Mesenchymal stem cell (in vitro differentiated cells and primary cell): ENCODE measurements around the gene MNDA.

Experiments used
- DNase-seq: peaks from one replicate; pipeline ENCODE4 v3.0.0-alpha.2; 2013
- H2AFZ ChIP-seq: one replicate; pipeline ENCODE4 v1.6.1; 2013; ENCODE audit warnings: low read depth, mild to moderate bottlenecking, control low read depth, inconsistent platforms, low read length, moderate library complexity
- H2AK5ac ChIP-seq: 2 replicates; pipeline ENCODE4 v1.6.1; 2013; ENCODE audit warnings: low read length, moderate library complexity, mild to moderate bottlenecking, inconsistent platforms; ENCODE audit not compliant: severe bottlenecking
- H2BK120ac ChIP-seq: one replicate; pipeline ENCODE4 v1.6.1; 2013; ENCODE audit warnings: low read depth, mild to moderate bottlenecking, inconsistent platforms, low read length, moderate library complexity
- H2BK12ac ChIP-seq, 2 experiments: one replicate each; pipeline ENCODE4 v1.6.1; 2013; ENCODE audit warnings: inconsistent platforms in 2 of 2, low read length in 2 of 2, mild to moderate bottlenecking in 2 of 2, moderate library complexity in 2 of 2, control low read depth in 1 of 2
- H2BK15ac ChIP-seq: one replicate; pipeline ENCODE4 v1.6.1; 2013; ENCODE audit warnings: mild to moderate bottlenecking, low read depth, inconsistent platforms; ENCODE audit not compliant: poor library complexity, severe bottlenecking
- H2BK5ac ChIP-seq: 2 replicates; pipeline ENCODE4 v1.6.1; 2013; ENCODE audit warnings: low read depth, mild to moderate bottlenecking, low read length, control low read depth, inconsistent platforms; ENCODE audit not compliant: poor library complexity, severe bottlenecking
- H3K14ac ChIP-seq, 2 experiments: one replicate each; pipeline ENCODE4 v1.6.1; 2013; ENCODE audit warnings: inconsistent platforms in 2 of 2, low read length in 2 of 2, control low read depth in 1 of 2, mild to moderate bottlenecking in 1 of 2, moderate library complexity in 1 of 2
- H3K18ac ChIP-seq, 2 experiments: one replicate each; pipeline ENCODE4 v1.6.1; 2013; ENCODE audit warnings: inconsistent platforms in 2 of 2, low read length in 2 of 2, control low read depth in 1 of 2, low read depth in 1 of 2, mild to moderate bottlenecking in 1 of 2
- H3K23ac ChIP-seq, 2 experiments: one replicate each; pipeline ENCODE4 v1.6.1; 2013; ENCODE audit warnings: inconsistent platforms in 2 of 2, low read length in 2 of 2, mild to moderate bottlenecking in 2 of 2, moderate library complexity in 2 of 2, control low read depth in 1 of 2
- H3K27ac ChIP-seq: 2 replicates; pipeline ENCODE4 v1.5.1; 2013; ENCODE audit warnings: mild to moderate bottlenecking, moderate library complexity, low read length, control low read depth, inconsistent platforms; ENCODE audit not compliant: poor library complexity, severe bottlenecking
- H3K27me3 ChIP-seq, 2 experiments: 2 replicates each; pipeline versions ENCODE4 v1.6.1 to v1.7.0; 2013; ENCODE audit warnings: low read length in 2 of 2, mild to moderate bottlenecking in 2 of 2, moderate library complexity in 2 of 2, control low read depth in 1 of 2, inconsistent platforms in 1 of 2; ENCODE audit not compliant: control insufficient read depth in 1 of 2, insufficient read depth in 1 of 2
- H3K36me3 ChIP-seq, 2 experiments: 2 replicates each; pipeline versions ENCODE4 v1.6.1 to v1.7.0; 2013; ENCODE audit warnings: low read length in 2 of 2, control low read depth in 1 of 2, inconsistent platforms in 1 of 2, low read depth in 1 of 2, mild to moderate bottlenecking in 1 of 2; ENCODE audit not compliant: insufficient read depth in 2 of 2, control insufficient read depth in 1 of 2
- H3K4ac ChIP-seq, 2 experiments: one replicate each; pipeline ENCODE4 v1.6.1; 2013; ENCODE audit warnings: inconsistent platforms in 2 of 2, low read length in 2 of 2, mild to moderate bottlenecking in 2 of 2, moderate library complexity in 2 of 2, control low read depth in 1 of 2, low read depth in 1 of 2
- H3K4me1 ChIP-seq: 2 replicates; pipeline ENCODE4 v1.6.1; 2013; ENCODE audit warnings: low read depth, low read length, control low read depth; ENCODE audit not compliant: control insufficient read depth, insufficient read depth
- H3K4me2 ChIP-seq: 2 replicates; pipeline ENCODE4 v1.6.1; 2013; ENCODE audit warnings: low read length, mild to moderate bottlenecking, inconsistent platforms; ENCODE audit not compliant: poor library complexity, severe bottlenecking
- H3K4me3 ChIP-seq, 2 experiments: 2 replicates each; pipeline versions ENCODE4 v1.5.1 to v1.7.0; 2013; ENCODE audit warnings: low read length in 2 of 2, mild to moderate bottlenecking in 2 of 2, control low read depth in 1 of 2, low read depth in 1 of 2; ENCODE audit not compliant: insufficient read depth in 1 of 2
- H3K79me1 ChIP-seq: replicated peaks from 2 replicates; pipeline ENCODE4 v1.6.1; 2013; ENCODE audit warnings: mild to moderate bottlenecking, control low read depth, low read length, inconsistent platforms; ENCODE audit not compliant: poor library complexity, severe bottlenecking
- H3K9ac ChIP-seq: 2 replicates; pipeline ENCODE4 v1.7.0; 2013; ENCODE audit warnings: mild to moderate bottlenecking, low read length, moderate library complexity
- H3K9me3 ChIP-seq: 2 replicates; pipeline ENCODE4 v1.7.0; 2013; ENCODE audit warnings: mild to moderate bottlenecking, low read length; ENCODE audit not compliant: control insufficient read depth
- H4K8ac ChIP-seq: one replicate; pipeline ENCODE4 v1.6.1; 2013; ENCODE audit warnings: inconsistent platforms, mild to moderate bottlenecking, low read length, moderate library complexity
- H4K91ac ChIP-seq: one replicate; pipeline ENCODE4 v1.6.1; 2013; ENCODE audit warnings: mild to moderate bottlenecking, low read length, inconsistent platforms
- WGBS: methylation state at CpG from one replicate; pipeline ENCODE4 v1.1.7; 2013; ENCODE audit warnings: mixed read lengths; 5-methylcytosine and 5-hydroxymethylcytosine counted together

The MNDA gene

DNA sequence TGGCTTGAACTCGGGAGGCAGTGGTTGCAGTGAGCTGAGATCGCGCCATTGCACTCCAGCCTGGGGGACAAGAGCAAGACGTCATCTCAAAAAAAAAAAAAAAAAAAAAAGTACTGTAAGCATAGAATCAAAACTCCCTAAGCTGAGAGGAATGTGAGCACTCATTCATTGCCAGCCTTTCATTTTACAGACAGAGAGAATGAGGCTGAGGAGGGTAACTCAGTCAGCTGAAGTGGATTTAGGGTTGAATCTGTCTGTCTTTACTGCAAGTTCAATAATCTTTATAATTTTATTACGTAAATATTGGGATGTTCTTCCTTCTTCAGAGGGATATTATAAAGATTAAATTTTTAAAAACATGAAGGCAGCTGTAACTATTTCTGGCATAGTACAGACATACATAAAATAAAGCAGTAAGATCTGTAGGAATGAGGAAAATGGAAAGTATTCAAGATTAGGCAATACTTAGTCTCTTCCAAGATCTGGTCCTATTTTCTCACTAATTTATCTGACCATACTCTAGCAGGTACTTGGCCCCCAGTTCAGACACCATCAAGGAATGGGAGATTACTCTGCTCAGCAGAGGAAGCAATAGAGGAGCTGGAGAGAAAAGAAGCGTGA is 24.1 kb upstream of the MNDA start:
- no peak overlapping the region for H3K4me3 ChIP-seq
- no peak overlapping the region for H3K4me2 ChIP-seq

DNA sequence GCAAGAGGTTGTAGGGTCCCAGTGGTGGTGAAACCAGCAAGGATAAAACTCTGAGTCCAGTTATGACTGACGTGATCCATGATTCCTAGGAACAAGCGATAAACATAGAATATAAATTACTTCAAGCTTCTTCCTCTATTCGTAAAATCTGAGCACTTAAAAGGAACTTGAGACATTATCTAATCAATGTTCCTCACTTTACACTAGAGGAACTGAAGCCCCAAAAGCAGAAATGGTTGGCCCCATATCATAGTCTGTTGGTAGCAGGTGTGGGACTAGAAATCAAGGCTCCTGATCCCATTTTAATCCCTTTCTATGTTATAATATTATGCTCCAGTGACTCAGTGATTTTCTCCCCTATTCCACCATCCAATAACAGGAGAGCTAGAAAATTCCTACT is 21.9 kb upstream of the MNDA start:
- no peak overlapping the region for H3K4me3 ChIP-seq
- no peak overlapping the region for H3K14ac ChIP-seq
- H2BK15ac ChIP-seq: no peak overlapping the region
- H3K9ac ChIP-seq: no peak overlapping the region
- H3K4me1 ChIP-seq: no peaks in the 10 kb centered on the region
- no peak overlapping the region for H3K4ac ChIP-seq
- H3K9me3 ChIP-seq: no peaks in the 10 kb centered on the region
- WGBS: 86% methylated on average over 3 of the region's 3 CpGs
- no peak overlapping the region for H2AFZ ChIP-seq
- H4K91ac ChIP-seq: no peak overlapping the region
- no peak overlapping the region for H3K27ac ChIP-seq
- H3K27me3 ChIP-seq: no peaks in the 10 kb centered on the region
- no peak overlapping the region for H3K4me2 ChIP-seq
- H3K79me1 ChIP-seq: no peaks in the 10 kb centered on the region
- no peak for DNase-seq
- no peak overlapping the region for H2BK12ac ChIP-seq
- H2AK5ac ChIP-seq: no peak overlapping the region
- no peak overlapping the region for H3K18ac ChIP-seq
- H3K36me3 ChIP-seq: no peaks in the 10 kb centered on the region
- H3K23ac ChIP-seq: no peak overlapping the region
- H2BK120ac ChIP-seq: no peak overlapping the region
- H4K8ac ChIP-seq: no peak overlapping the region
- no peak overlapping the region for H2BK5ac ChIP-seq

More for the DNA sequence above, 24.1 kb upstream of the MNDA start:
- Histone ChIP-seq H3K79me1 (no peaks in the 10 kb centered on the region), H3K27ac (no peak overlapping the region), H3K9ac (no peak overlapping the region), H3K4me1 (no peaks in the 10 kb centered on the region), H2BK12ac (no peak overlapping the region), H4K91ac (no peak overlapping the region), H3K4ac (no peak overlapping the region), H2BK15ac (no peak overlapping the region), H3K23ac (no peak overlapping the region), H2AFZ (no peak overlapping the region), H3K36me3 (no peaks in the 10 kb centered on the region), H4K8ac (no peak overlapping the region), H3K27me3 (no peaks in the 10 kb centered on the region), H2BK120ac (no peak overlapping the region), H3K18ac (no peak overlapping the region), H3K14ac (no peak overlapping the region), H2BK5ac (no peak overlapping the region), H3K9me3 (no peaks in the 10 kb centered on the region), H2AK5ac (no peak overlapping the region)
- peak; percentile 19 for DNase-seq
- 75% methylated on average over 2 of the region's 6 CpGs for WGBS

DNA sequence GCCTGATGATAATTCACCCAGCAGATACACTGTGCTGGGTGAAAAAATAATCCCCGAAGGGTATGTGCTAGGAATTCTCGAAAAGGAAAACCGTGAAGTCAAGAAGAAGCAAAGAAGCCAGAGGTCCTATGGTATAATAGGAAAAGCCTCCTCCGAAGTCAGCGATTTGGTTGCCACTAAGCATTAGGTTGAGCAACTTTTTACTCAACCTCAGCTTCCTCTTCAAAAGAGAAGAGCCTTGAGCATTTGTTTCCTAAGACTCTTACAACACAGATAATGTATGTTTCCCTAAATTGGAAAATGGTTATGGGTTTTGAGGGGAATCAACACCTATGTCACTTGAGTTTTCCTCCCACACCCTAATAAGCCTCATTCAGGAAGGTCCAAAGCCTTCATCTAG is 21.3 kb upstream of the MNDA start:
- H2BK5ac ChIP-seq: no peak overlapping the region

DNA sequence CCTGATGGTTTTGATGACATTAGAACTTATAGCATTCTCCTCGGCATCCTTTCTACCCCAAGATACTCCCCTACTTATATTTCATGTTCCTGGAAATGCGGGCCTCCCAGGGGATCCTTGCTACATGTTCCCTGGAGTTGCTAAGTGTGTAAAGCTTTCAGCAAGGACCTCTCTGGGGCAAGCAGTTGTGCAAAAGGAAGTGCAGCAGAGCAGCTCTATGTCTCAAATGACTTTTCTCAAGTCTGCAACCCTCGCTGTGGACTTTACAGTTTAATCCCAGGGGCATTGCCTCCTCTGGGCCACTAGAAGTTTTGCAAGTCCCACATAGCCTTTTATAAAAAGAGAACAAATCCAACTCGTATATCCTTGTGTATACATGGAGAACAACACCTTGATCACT is 20.8 kb upstream of the MNDA start:
- H3K4me1 ChIP-seq: no peaks in the 10 kb centered on the region
- H3K27me3 ChIP-seq: no peaks in the 10 kb centered on the region
- no peak overlapping the region for H3K9ac ChIP-seq
- no peak overlapping the region for H4K91ac ChIP-seq
- no peak for DNase-seq
- H3K4ac ChIP-seq: no peak overlapping the region
- no peak overlapping the region for H2BK15ac ChIP-seq
- H3K4me3 ChIP-seq: no peak overlapping the region
- H3K79me1 ChIP-seq: no peaks in the 10 kb centered on the region
- no peak overlapping the region for H3K18ac ChIP-seq
- H3K4me2 ChIP-seq: no peak overlapping the region
- no peak overlapping the region for H2AFZ ChIP-seq
- 60% methylated on average over 4 of the region's 4 CpGs for WGBS
- H2BK5ac ChIP-seq: no peak overlapping the region
- no peaks in the 10 kb centered on the region for H3K9me3 ChIP-seq
- H3K14ac ChIP-seq: no peak overlapping the region
- H3K23ac ChIP-seq: no peak overlapping the region
- H3K36me3 ChIP-seq: no peaks in the 10 kb centered on the region
- no peak overlapping the region for H2AK5ac ChIP-seq
- H2BK120ac ChIP-seq: no peak overlapping the region
- H4K8ac ChIP-seq: no peak overlapping the region
- no peak overlapping the region for H3K27ac ChIP-seq
- no peak overlapping the region for H2BK12ac ChIP-seq

More for the DNA sequence above, 21.3 kb upstream of the MNDA start:
- no peak overlapping the region for H2BK15ac ChIP-seq
- no peak overlapping the region for H3K4me3 ChIP-seq
- no peak overlapping the region for H3K23ac ChIP-seq
- no peak overlapping the region for H3K18ac ChIP-seq
- H2AFZ ChIP-seq: no peak overlapping the region
- 90% methylated on average over 3 of the region's 5 CpGs for WGBS
- no peaks in the 10 kb centered on the region for H3K27me3 ChIP-seq
- no peaks in the 10 kb centered on the region for H3K79me1 ChIP-seq
- H4K91ac ChIP-seq: no peak overlapping the region
- no peak overlapping the region for H2BK12ac ChIP-seq
- H3K14ac ChIP-seq: no peak overlapping the region
- no peak for DNase-seq
- no peaks in the 10 kb centered on the region for H3K36me3 ChIP-seq
- H3K4me1 ChIP-seq: no peaks in the 10 kb centered on the region
- no peaks in the 10 kb centered on the region for H3K9me3 ChIP-seq
- H4K8ac ChIP-seq: no peak overlapping the region
- no peak overlapping the region for H2BK120ac ChIP-seq
- H3K4me2 ChIP-seq: no peak overlapping the region
- H3K9ac ChIP-seq: no peak overlapping the region
- H2AK5ac ChIP-seq: no peak overlapping the region
- no peak overlapping the region for H3K27ac ChIP-seq
- H3K4ac ChIP-seq: no peak overlapping the region
